ENCODE data around the gene ZNF729.

DNA sequence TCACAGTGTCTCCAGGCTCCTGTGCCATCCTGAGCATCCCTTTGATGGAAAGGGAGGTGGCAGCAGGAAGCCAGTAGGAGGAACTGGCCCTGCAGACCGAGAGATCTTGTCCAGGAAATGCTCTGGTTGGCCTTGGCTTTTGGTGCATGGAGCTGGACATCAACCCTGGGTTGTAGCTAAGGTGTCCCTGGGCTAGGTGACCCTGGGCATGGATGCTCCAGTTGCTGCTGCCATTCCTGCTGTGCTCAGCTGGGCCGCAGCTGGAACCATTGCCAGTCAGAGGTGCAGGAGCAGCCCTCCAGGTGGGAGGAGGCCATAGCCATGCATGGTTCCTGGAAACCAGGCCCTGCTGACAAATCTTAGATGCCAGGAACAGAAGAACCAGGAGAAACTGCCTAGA lies 68.4 kb downstream of the ZNF729 start:
- TF ChIP-seq, protein P1, sequence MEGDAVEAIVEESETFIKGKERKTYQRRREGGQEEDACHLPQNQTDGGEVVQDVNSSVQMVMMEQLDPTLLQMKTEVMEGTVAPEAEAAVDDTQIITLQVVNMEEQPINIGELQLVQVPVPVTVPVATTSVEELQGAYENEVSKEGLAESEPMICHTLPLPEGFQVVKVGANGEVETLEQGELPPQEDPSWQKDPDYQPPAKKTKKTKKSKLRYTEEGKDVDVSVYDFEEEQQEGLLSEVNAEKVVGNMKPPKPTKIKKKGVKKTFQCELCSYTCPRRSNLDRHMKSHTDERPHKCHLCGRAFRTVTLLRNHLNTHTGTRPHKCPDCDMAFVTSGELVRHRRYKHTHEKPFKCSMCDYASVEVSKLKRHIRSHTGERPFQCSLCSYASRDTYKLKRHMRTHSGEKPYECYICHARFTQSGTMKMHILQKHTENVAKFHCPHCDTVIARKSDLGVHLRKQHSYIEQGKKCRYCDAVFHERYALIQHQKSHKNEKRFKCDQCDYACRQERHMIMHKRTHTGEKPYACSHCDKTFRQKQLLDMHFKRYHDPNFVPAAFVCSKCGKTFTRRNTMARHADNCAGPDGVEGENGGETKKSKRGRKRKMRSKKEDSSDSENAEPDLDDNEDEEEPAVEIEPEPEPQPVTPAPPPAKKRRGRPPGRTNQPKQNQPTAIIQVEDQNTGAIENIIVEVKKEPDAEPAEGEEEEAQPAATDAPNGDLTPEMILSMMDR (IDR thresholded peaks at IDR 0.05; ENCODE audit: insufficient read depth, low read length), result no peak
- no peak for TF ChIP-seq POLR2AphosphoS5 (IDR thresholded peaks at IDR 0.05; ENCODE audit: low read depth)
- TF ChIP-seq, protein P2, sequence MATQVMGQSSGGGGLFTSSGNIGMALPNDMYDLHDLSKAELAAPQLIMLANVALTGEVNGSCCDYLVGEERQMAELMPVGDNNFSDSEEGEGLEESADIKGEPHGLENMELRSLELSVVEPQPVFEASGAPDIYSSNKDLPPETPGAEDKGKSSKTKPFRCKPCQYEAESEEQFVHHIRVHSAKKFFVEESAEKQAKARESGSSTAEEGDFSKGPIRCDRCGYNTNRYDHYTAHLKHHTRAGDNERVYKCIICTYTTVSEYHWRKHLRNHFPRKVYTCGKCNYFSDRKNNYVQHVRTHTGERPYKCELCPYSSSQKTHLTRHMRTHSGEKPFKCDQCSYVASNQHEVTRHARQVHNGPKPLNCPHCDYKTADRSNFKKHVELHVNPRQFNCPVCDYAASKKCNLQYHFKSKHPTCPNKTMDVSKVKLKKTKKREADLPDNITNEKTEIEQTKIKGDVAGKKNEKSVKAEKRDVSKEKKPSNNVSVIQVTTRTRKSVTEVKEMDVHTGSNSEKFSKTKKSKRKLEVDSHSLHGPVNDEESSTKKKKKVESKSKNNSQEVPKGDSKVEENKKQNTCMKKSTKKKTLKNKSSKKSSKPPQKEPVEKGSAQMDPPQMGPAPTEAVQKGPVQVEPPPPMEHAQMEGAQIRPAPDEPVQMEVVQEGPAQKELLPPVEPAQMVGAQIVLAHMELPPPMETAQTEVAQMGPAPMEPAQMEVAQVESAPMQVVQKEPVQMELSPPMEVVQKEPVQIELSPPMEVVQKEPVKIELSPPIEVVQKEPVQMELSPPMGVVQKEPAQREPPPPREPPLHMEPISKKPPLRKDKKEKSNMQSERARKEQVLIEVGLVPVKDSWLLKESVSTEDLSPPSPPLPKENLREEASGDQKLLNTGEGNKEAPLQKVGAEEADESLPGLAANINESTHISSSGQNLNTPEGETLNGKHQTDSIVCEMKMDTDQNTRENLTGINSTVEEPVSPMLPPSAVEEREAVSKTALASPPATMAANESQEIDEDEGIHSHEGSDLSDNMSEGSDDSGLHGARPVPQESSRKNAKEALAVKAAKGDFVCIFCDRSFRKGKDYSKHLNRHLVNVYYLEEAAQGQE (IDR thresholded peaks at IDR 0.05; ENCODE audit: insufficient replicate concordance, low read depth), result no peak

All from HL-60 (cell line).